Motor neuron (in vitro differentiated cells): Measurements from ENCODE around the gene CFLAR. TPM values are rescaled to one million over a fixed set of nuclear protein-coding genes. Genes with fewer than 3 reads are reported as not detected.

ENCODE experiments used
- ATAC-seq, 8 experiments: fragments of 200-7000 bp; cut with Tn5 transposase; replicated peaks in 6 of 8; 2 replicates each; pipeline ENCODE4 v1.8.0; 2021; ENCODE audit warnings: mild to moderate bottlenecking in 8 of 8, moderate library complexity in 8 of 8
- H3K27ac ChIP-seq, 2 donors: fragments of 250-450 bp; sonication (Bioruptor Pico); 2 replicates each; pipeline ENCODE4 v1.9.0; 2021; ENCODE audit warnings: antibody characterized with exemption in 2 of 2, mild to moderate bottlenecking in 2 of 2, moderate library complexity in 1 of 2
- H3K4me1 ChIP-seq, 2 donors: fragments of 250-450 bp; sonication (Bioruptor Pico); replicated peaks in 1 of 2; 2 replicates each; pipeline ENCODE4 v1.6.1; 2021; ENCODE audit warnings: antibody characterized with exemption in 2 of 2, mild to moderate bottlenecking in 2 of 2, moderate library complexity in 1 of 2
- H3K4me3 ChIP-seq, 5 donors: fragments of 250-450 bp; sonication (Bioruptor Pico); 2 replicates each; pipeline ENCODE4 v1.9.0; 2021; ENCODE audit warnings: antibody characterized with exemption in 5 of 5, mild to moderate bottlenecking in 5 of 5, moderate library complexity in 4 of 5
- WGBS, 10 experiments: fragments of 450-650 bp; shearing (Covaris generic); methylation state at CpG; one replicate each; pipeline ENCODE4 v1.0.0; 2022; 5-methylcytosine and 5-hydroxymethylcytosine counted together
- in situ Hi-C, 9 experiments: fragments of 400-800 bp; cut with MboI; loops; one replicate each; pipeline ENCODE4 v1.15.0; 2021; ENCODE audit warnings: low sequenced_read_pairs in 9 of 9, low pct_unique_long_range_greater_than_20kb in 2 of 9; ENCODE audit not compliant: unreplicated experiment in 9 of 9
- total RNA-seq, 8 experiments: library from RNA; unstranded; fragments of 300-600 nt; gene quantifications; 2 replicates each; pipeline versions ENCODE4 v1.2.3 to v1.2.4, GENCODE V29; 2022

The CFLAR gene
- 100 to 1,000 TPM in 1 of 8 experiments, 10 to 100 TPM in 7; 11.4 to 107 (median 24.2) TPM for total RNA-seq

- peak; percentile 48 to 86 (median 82) for ATAC-seq
- in situ Hi-C loops = no loop called here
- Histone ChIP-seq H3K4me3 (peak within 1 kb of the TSS; percentile 36 to 57 (median 43)), H3K4me1 (peaks cover 0 to 7% of the 10 kb centered on the region in 2 donors), H3K27ac (peak within 1 kb of the TSS; percentile 34 to 80)
- WGBS, 10 experiments = 0 to 50% (median 5%) methylated on average over 1 to 13 of the region's 75 CpGs; no CpG with 5 or more reads in 4 of the 10 experiments
Measured at GRCh38 chr2:201116115-201116958, at the start of gene CFLAR. TSS of gene CFLAR (plus strand) at chr2:201116164. CDS start at chr2:201129866, 13,702 bp downstream.

DNA sequence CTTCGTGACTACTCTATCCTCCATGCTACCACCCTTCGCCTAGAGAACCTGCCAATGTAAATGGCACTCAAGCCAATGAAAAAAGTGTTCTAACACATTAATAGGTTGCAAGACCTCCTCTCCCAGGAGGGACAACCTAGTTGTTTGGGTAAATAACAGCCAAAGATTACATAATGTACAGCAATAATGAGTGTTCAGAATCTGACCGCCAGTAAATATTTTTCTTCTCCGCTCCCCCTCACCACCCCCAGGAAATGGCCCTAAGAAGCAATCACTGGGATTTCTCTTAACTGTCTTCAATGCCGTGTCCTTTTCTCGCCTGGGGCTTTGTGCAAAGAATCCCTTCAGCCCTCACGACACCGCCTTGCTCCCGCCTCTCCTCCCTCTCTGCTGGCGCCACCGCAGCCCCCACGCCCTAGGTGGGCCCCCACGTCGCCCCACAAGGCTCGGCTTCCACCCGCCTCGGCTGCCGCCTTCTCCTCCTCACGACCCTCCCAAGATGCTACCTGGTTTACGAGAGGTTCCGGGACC lies 45.0 kb upstream of the CFLAR start:
- in situ Hi-C loops = loop anchor here in 2 of 9 experiments (25.0 kb wide), 2 partner anchors 109 to 159 kb away; partner anchors contain the start of gene ORC2 (in 1 of the 2)
- WGBS, 10 experiments = 0 to 7% (median 0%) methylated on average over 1 to 4 of the region's 21 CpGs; no CpG with 5 or more reads in 4 of the 10 experiments
- peak overlapping the region; percentile 57 to 95 (median 85) for H3K4me3 ChIP-seq
- H3K27ac ChIP-seq = peak overlapping the region; percentile 97
- H3K4me1 ChIP-seq = peaks cover 10 to 25% of the 10 kb centered on the region in 2 donors
- ATAC-seq = peak; percentile 32 to 52 (median 48)

- 0 to 3% (median 0%) methylated on average over 3 to 23 of the region's 34 CpGs; no CpG with 5 or more reads in 1 of the 10 experiments for WGBS, 10 experiments
- H3K4me1 ChIP-seq = peaks cover 10 to 25% of the 10 kb centered on the region in 2 donors
- peak within 1 kb of the TSS; percentile 97 for H3K27ac ChIP-seq
- peak; percentile 94 to 99 (median 98) for ATAC-seq
- H3K4me3 ChIP-seq = peak within 1 kb of the TSS; percentile 57 to 95 (median 85)
- in situ Hi-C loops = loop anchor here in 2 of 9 experiments (25.0 kb wide), 2 partner anchors 109 to 159 kb away; partner anchors contain the start of gene ORC2 (in 1 of the 2)
Measured at GRCh38 chr2:201071479-201072200, 44.3 kb upstream of the CFLAR start, which contains the start of the genes HYCC2 and NDUFB3. TSS of gene HYCC2 (minus strand) at chr2:201071671. CDS start at chr2:201024009, 47,662 bp downstream. TSS of gene NDUFB3 (plus strand) at chr2:201072001. CDS start at chr2:201078883, 6,882 bp downstream.

DNA sequence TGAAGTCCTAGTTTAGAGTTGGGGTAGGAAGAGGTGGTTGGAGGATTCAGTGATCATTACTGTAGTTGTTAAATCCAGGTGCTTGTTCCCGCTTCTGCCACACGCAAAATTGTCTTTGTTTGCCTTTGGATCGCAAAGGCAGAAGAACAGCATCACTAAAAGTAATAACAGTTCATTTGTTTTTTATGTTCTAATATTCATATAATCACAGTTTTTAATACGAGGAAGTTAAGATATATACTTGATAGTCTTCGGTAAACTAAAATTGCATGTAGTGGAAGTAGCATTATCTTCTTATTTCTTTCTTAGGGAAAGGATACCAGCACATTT lies 43.8 kb upstream of the CFLAR start:
- peak overlapping the region; percentile 97 for H3K27ac ChIP-seq
- peak in 1 of 8 experiments; percentile 16 for ATAC-seq
- peak overlapping the region; percentile 57 to 95 (median 85) for H3K4me3 ChIP-seq
- in situ Hi-C loops = loop anchor here in 2 of 9 experiments (25.0 kb wide), 2 partner anchors 110 to 160 kb away; partner anchors contain the start of gene ORC2 (in 1 of the 2)
- H3K4me1 ChIP-seq = peaks cover 10 to 25% of the 10 kb centered on the region in 2 donors
- WGBS, 10 experiments = 0 to 14% (median 0%) methylated on average over 2 to 5 of the region's 5 CpGs

- WGBS, 10 experiments = 33 to 100% (median 100%) methylated on average over 1 of the region's 1 CpG; no CpG with 5 or more reads in 1 of the 10 experiments
- in situ Hi-C loops = loop anchor here in 2 of 9 experiments (25.0 kb wide), 2 partner anchors 111 to 161 kb away; partner anchors contain the start of gene ORC2 (in 1 of the 2)
- ATAC-seq = no peak
- Histone ChIP-seq H3K4me1 (peaks cover 10 to 25% of the 10 kb centered on the region in 2 donors), H3K4me3 (peak overlapping the region in 1 of 5 donors; percentile 93), H3K27ac (no peak overlapping the region)
Measured at GRCh38 chr2:201073071-201073470, 42.9 kb upstream of the CFLAR start.

DNA sequence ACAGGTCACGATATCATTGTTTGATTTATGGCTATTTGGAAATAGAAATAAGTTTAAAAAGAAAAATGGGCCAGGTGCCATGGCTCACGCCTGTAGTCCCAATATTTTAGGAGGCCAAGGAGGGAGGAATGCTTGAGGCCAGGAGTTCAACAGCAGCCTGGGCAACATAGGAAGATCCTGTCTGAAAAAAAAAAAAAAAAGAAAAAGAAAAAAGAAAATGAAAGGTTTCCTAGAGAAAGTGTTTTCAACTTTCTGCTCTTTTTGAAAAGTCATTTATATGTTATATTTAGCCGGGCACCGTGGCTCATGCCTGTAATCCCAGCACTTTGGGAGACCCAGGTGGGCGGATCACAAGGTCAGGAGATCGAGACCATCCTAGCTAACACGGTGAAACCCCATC lies 41.0 kb upstream of the CFLAR start:
- in situ Hi-C loops = loop anchor here in 2 of 9 experiments (25.0 kb wide), 2 partner anchors 113 to 163 kb away; partner anchors contain the start of gene ORC2 (in 1 of the 2)
- no peak overlapping the region for H3K4me3 ChIP-seq
- 80 to 97% (median 89%) methylated on average over 1 to 7 of the region's 7 CpGs for WGBS, 10 experiments

GRCh38 chr2:201084863-201085262 lies 31.1 kb upstream of the CFLAR start:
- in situ Hi-C loops = no loop called here
- Histone ChIP-seq H3K4me1 (no peaks in the 10 kb centered on the region), H3K27ac (no peak overlapping the region), H3K4me3 (no peak overlapping the region)
- ATAC-seq = no peak
- 83 to 100% (median 100%) methylated on average over 1 to 2 of the region's 2 CpGs; no CpG with 5 or more reads in 3 of the 10 experiments for WGBS, 10 experiments

More for the DNA sequence above, 41.0 kb upstream of the CFLAR start:
- ATAC-seq = no peak
- H3K4me1 ChIP-seq = peaks cover 5 to 13% of the 10 kb centered on the region in 2 donors
- H3K27ac ChIP-seq = no peak overlapping the region

GRCh38 chr2:201090574-201090973 lies 25.4 kb upstream of the CFLAR start:
- H3K27ac ChIP-seq = no peak overlapping the region
- WGBS, 10 experiments = 80 to 100% (median 100%) methylated on average over 1 to 3 of the region's 4 CpGs; no CpG with 5 or more reads in 1 of the 10 experiments
- no peaks in the 10 kb centered on the region for H3K4me1 ChIP-seq
- in situ Hi-C loops = no loop called here
- no peak for ATAC-seq
- H3K4me3 ChIP-seq = no peak overlapping the region

DNA sequence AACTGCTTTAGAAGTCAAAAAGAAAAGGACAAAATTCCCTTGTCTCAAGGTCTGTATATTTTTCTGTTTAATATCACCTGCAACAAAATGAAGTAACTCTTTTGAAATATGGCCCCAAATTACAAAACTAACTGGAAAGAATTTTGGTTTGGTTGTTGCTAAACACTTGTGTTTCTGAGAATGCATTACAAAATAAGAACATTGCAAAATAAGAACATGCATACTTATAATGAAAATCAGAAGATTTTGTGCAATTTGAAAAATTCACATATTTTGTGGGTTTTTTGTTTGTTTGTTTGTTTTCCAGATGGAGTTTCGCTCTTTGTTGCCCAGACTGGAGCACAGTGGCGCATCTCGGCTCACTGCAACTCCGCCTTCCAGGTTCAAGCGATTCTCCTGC lies 22.4 kb upstream of the CFLAR start:
- 20 to 100% (median 97%) methylated on average over 1 to 5 of the region's 5 CpGs; no CpG with 5 or more reads in 3 of the 10 experiments for WGBS, 10 experiments
- in situ Hi-C loops = no loop called here
- Histone ChIP-seq H3K27ac (no peak overlapping the region), H3K4me1 (no peaks in the 10 kb centered on the region), H3K4me3 (no peak overlapping the region)
- ATAC-seq = no peak

DNA sequence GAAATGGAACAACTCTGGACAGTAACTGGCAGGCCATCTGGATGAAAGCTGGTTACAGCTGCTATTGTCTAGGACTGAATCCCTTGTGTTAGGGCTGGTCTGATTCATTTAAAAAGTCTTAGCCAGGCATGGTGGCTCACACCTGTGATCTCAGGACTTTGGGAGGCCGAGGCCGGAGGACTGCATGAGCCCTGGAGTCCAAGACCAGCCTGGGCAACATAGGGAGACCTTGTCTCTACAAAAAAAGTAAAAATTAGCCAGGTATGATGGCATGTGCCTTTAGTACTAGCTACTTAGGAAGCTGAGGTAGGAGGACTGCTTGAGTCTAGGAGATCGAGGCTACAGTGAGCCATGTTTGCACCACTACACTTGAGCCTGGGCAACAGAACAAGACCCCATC lies 15.5 kb upstream of the CFLAR start:
- no peak overlapping the region for H3K27ac ChIP-seq
- ATAC-seq = no peak
- WGBS, 10 experiments = 40 to 100% (median 89%) methylated on average over 1 to 3 of the region's 3 CpGs; no CpG with 5 or more reads in 2 of the 10 experiments
- in situ Hi-C loops = no loop called here
- no peak overlapping the region for H3K4me3 ChIP-seq
- no peaks in the 10 kb centered on the region for H3K4me1 ChIP-seq

GRCh38 chr2:201105759-201106158 lies 10.2 kb upstream of the CFLAR start:
- WGBS, 10 experiments = 83 to 100% (median 100%) methylated on average over 1 of the region's 1 CpG; no CpG with 5 or more reads in 6 of the 10 experiments
- Histone ChIP-seq H3K4me1 (no peaks in the 10 kb centered on the region), H3K4me3 (no peak overlapping the region), H3K27ac (no peak overlapping the region)
- in situ Hi-C loops = no loop called here
- ATAC-seq = no peak

DNA sequence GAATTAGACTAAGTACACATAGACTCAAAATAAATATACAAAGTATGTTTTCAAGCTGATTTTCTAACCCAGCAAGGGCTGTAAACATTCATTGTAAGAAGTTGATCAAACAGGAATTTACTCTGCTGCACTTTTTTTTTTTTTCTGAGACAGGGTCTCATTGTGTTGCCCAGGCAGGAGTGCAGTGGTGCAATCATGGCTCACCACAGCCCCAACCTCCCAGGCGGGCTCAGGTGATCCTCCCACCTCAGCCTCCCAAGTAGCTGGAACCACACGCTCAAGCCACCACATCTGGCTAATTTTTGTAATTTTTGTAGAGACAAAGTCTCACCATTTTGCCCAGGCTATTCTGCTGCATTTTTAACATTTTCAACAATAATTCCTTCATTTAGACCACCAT lies 8.3 kb upstream of the CFLAR start:
- in situ Hi-C loops = no loop called here
- ATAC-seq = no peak
- 84 to 100% (median 100%) methylated on average over 1 to 2 of the region's 2 CpGs; no CpG with 5 or more reads in 5 of the 10 experiments for WGBS, 10 experiments
- Histone ChIP-seq H3K27ac (no peak overlapping the region), H3K4me1 (no peaks in the 10 kb centered on the region), H3K4me3 (no peak overlapping the region)
